Glomerular visceral epithelial cell (primary cell): ENCODE measurements around the gene KLHL22.
"Not testable (repeated sequence)": the region's sequence is repeated elsewhere in the genome, so short reads cannot be mapped to it uniquely, and the experiment has no call there.

ENCODE experiments used
- DNase-seq: peaks from one replicate; pipeline ENCODE4 v3.0.0-alpha.2; 2016; ENCODE audit errors: extremely low spot score

Gene KLHL22

GRCh38 chr22:20471126-20471833 lies 24.3 kb downstream of the KLHL22 start:
- no peak for DNase-seq

- DNase-seq, result not testable (repeated sequence)
Observed at GRCh38 chr22:20470525-20470924, 25.1 kb downstream of the KLHL22 start.

GRCh38 chr22:20469110-20469868 lies 26.3 kb downstream of the KLHL22 start:
- DNase-seq, result no peak

GRCh38 chr22:20466659-20467379 lies 28.8 kb downstream of the KLHL22 start:
- DNase-seq, result no peak

GRCh38 chr22:20465759-20466077 lies 29.9 kb downstream of the KLHL22 start:
- DNase-seq, result no peak

GRCh38 chr22:20464912-20465758 lies 30.5 kb downstream of the KLHL22 start:
- no peak for DNase-seq

- no peak for DNase-seq
Observed at GRCh38 chr22:20464096-20464614, 31.4 kb downstream of the KLHL22 start.

- DNase-seq, result no peak
Observed at GRCh38 chr22:20463324-20464095, 32.1 kb downstream of the KLHL22 start.

GRCh38 chr22:20459862-20460261 lies 35.7 kb downstream of the KLHL22 start:
- DNase-seq, result no peak

GRCh38 chr22:20459152-20459542 lies 36.4 kb downstream of the KLHL22 start:
- no peak for DNase-seq

- DNase-seq, result no peak
Observed at GRCh38 chr22:20458530-20459151, 37.0 kb downstream of the KLHL22 start.

- DNase-seq, result no peak
Observed at GRCh38 chr22:20457506-20458240, 37.9 kb downstream of the KLHL22 start.

GRCh38 chr22:20456722-20457076 lies 38.9 kb downstream of the KLHL22 start:
- DNase-seq, result no peak

- peak; percentile 78 for DNase-seq
Observed at GRCh38 chr22:20456064-20456721, 39.4 kb downstream of the KLHL22 start.

GRCh38 chr22:20455709-20456063 lies 39.9 kb downstream of the KLHL22 start:
- no peak for DNase-seq

- no peak for DNase-seq
Observed at GRCh38 chr22:20453222-20453621, 42.4 kb downstream of the KLHL22 start.

- no peak for DNase-seq
Observed at GRCh38 chr22:20451920-20452319, 43.7 kb downstream of the KLHL22 start.

GRCh38 chr22:20451129-20451778 lies 44.3 kb downstream of the KLHL22 start:
- DNase-seq, result not testable (repeated sequence)

GRCh38 chr22:20450551-20450906 lies 45.1 kb downstream of the KLHL22 start:
- DNase-seq, result no peak
